HL-60 (cell line): ENCODE data around the gene MAP2.
A peak's percentile ranks its signal among the peaks of the same experiment; 100 is the strongest.

Experiments
- DNase-seq, 2 experiments: peaks; one replicate each; pipeline ENCODE4 v3.0.0-alpha.2; 2010 to 2020; ENCODE audit warnings: low read depth in 1 of 2, low spot score in 1 of 2
- H3K27ac ChIP-seq: fragments of 250-450 bp; sonication (Bioruptor Pico); replicated peaks from 2 replicates; pipeline ENCODE4 v1.5.1; 2020; ENCODE audit warnings: mild to moderate bottlenecking, moderate library complexity
- H3K27me3 ChIP-seq: fragments of 250-450 bp; sonication (Bioruptor Pico); 2 replicates; pipeline ENCODE4 v1.5.1; 2021; ENCODE audit warnings: mild to moderate bottlenecking, moderate library complexity; ENCODE audit not compliant: insufficient read depth, poor library complexity, severe bottlenecking
- H3K4me3 ChIP-seq: replicated peaks from 2 replicates; pipeline ENCODE4 v1.5.1; 2011; ENCODE audit warnings: mild to moderate bottlenecking, control low read depth, low read length; ENCODE audit not compliant: insufficient read depth
- GABPA ChIP-seq: IDR thresholded peaks from 2 replicates; pipeline ENCODE4 v1.6.1; 2012; ENCODE audit warnings: low read depth
- POLR2AphosphoS5 ChIP-seq: IDR thresholded peaks from 2 replicates; pipeline ENCODE4 v1.6.1; 2012; ENCODE audit warnings: low read depth
- REST ChIP-seq: IDR thresholded peaks from 2 replicates; pipeline ENCODE4 v1.6.1; 2012; ENCODE audit warnings: low read depth; ENCODE audit not compliant: insufficient replicate concordance
- SPI1 ChIP-seq: IDR thresholded peaks from 2 replicates; pipeline ENCODE4 v1.6.1; 2012; ENCODE audit warnings: low read depth, mild to moderate bottlenecking, borderline replicate concordance
- TF ChIP-seq, protein P1 (sequence below): IDR thresholded peaks from one replicate; pipeline ENCODE4 v1.5.1; 2011; ENCODE audit warnings: low read length, control low read depth, inconsistent platforms; ENCODE audit not compliant: insufficient read depth

Gene MAP2

DNA sequence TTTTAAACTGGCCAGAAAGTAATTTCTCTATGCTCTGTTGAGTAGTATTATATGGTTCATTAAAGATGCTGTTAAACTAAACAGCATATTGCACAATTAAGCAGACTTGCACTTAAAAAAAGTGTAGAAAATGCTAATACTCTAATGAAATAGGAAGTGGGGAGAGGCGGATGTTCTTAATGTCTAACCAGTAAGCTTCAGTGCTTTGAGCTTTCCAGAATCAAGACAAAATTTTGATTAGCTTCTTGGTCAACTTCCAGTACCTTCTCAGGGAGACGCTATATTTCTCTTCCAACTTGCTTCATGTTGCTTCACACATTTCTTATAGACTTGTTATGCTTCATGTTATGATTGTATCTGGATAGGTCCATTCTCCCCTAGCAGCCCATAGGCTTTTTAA is 89.1 kb downstream of the MAP2 start:
- Histone ChIP-seq H3K27me3 (no peaks in the 10 kb centered on the region), H3K4me3 (no peak overlapping the region), H3K27ac (no peak overlapping the region)
- no peak for DNase-seq
- TF ChIP-seq SPI1: peak; percentile 64
- TF ChIP-seq, protein P1, sequence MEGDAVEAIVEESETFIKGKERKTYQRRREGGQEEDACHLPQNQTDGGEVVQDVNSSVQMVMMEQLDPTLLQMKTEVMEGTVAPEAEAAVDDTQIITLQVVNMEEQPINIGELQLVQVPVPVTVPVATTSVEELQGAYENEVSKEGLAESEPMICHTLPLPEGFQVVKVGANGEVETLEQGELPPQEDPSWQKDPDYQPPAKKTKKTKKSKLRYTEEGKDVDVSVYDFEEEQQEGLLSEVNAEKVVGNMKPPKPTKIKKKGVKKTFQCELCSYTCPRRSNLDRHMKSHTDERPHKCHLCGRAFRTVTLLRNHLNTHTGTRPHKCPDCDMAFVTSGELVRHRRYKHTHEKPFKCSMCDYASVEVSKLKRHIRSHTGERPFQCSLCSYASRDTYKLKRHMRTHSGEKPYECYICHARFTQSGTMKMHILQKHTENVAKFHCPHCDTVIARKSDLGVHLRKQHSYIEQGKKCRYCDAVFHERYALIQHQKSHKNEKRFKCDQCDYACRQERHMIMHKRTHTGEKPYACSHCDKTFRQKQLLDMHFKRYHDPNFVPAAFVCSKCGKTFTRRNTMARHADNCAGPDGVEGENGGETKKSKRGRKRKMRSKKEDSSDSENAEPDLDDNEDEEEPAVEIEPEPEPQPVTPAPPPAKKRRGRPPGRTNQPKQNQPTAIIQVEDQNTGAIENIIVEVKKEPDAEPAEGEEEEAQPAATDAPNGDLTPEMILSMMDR: no peak
- TF ChIP-seq REST: no peak

DNA sequence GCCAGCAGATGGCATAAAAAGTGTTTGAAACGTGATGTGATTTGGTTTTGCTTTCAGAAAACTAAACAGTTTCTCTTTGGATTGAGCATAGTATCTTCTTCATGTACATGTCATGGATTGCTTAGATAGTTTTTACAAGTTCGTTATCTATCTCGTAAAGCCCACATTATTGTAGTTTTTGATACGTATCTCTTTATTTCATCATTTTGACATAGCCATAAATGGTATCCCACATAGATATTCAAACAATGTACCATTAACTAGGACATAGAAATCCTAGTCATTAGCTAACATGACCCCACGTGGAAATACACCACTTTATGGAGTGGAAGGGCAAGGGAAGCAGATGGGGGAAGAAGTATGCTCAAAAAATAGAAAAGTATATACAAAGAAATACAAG is 93.6 kb downstream of the MAP2 start:
- TF ChIP-seq POLR2AphosphoS5 (no peak), SPI1 (no peak), REST (no peak), GABPA (no peak)
- TF ChIP-seq, protein P1: no peak
- DNase-seq: no peak
- no peaks in the 10 kb centered on the region for H3K27me3 ChIP-seq
- H3K27ac ChIP-seq: no peak overlapping the region
- H3K4me3 ChIP-seq: no peak overlapping the region

- no peak for DNase-seq
- H3K27ac ChIP-seq: no peak overlapping the region
These were observed 95.4 kb downstream of the MAP2 start for GRCh38 chr2:209519271-209519670.

More at GRCh38 chr2:209519271-209519670, 95.4 kb downstream of the MAP2 start:
- no peaks in the 10 kb centered on the region for H3K27me3 ChIP-seq
- TF ChIP-seq, protein P1: no peak
- no peak for TF ChIP-seq REST
- TF ChIP-seq GABPA: no peak
- TF ChIP-seq SPI1: no peak
- TF ChIP-seq POLR2AphosphoS5: no peak
- no peak overlapping the region for H3K4me3 ChIP-seq
